PC-3 (cell line): Measurements from ENCODE around the gene PIGZ.

Experiments
- EZH2phosphoT487 ChIP-seq: fragments of 300-600 bp; sonication (generic); IDR thresholded peaks from 2 replicates; pipeline ENCODE4 v1.6.1; 2018; ENCODE audit warnings: mild to moderate bottlenecking, antibody characterized with exemption, low read length, borderline replicate concordance
- TF ChIP-seq, protein P1 (sequence below): fragments of 300-600 bp; sonication (generic); conservative IDR thresholded peaks from 2 replicates; pipeline ENCODE4 v1.5.1; 2017; ENCODE audit warnings: antibody characterized with exemption, low read depth, mild to moderate bottlenecking, low read length

- TF ChIP-seq, protein P1, sequence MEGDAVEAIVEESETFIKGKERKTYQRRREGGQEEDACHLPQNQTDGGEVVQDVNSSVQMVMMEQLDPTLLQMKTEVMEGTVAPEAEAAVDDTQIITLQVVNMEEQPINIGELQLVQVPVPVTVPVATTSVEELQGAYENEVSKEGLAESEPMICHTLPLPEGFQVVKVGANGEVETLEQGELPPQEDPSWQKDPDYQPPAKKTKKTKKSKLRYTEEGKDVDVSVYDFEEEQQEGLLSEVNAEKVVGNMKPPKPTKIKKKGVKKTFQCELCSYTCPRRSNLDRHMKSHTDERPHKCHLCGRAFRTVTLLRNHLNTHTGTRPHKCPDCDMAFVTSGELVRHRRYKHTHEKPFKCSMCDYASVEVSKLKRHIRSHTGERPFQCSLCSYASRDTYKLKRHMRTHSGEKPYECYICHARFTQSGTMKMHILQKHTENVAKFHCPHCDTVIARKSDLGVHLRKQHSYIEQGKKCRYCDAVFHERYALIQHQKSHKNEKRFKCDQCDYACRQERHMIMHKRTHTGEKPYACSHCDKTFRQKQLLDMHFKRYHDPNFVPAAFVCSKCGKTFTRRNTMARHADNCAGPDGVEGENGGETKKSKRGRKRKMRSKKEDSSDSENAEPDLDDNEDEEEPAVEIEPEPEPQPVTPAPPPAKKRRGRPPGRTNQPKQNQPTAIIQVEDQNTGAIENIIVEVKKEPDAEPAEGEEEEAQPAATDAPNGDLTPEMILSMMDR: no peak
- no peak for TF ChIP-seq EZH2phosphoT487
Measured at GRCh38 chr3:196965112-196965803, 3.4 kb downstream of the PIGZ start.
